ENCODE results near the gene NOP16. TPM values are rescaled to one million over a fixed set of nuclear protein-coding genes. Genes with fewer than 3 reads are reported as not detected.

Gene NOP16
- total RNA-seq, 4 donors from 2014 or later: 7.5 to 8.4 (median 8.2) TPM

DNA sequence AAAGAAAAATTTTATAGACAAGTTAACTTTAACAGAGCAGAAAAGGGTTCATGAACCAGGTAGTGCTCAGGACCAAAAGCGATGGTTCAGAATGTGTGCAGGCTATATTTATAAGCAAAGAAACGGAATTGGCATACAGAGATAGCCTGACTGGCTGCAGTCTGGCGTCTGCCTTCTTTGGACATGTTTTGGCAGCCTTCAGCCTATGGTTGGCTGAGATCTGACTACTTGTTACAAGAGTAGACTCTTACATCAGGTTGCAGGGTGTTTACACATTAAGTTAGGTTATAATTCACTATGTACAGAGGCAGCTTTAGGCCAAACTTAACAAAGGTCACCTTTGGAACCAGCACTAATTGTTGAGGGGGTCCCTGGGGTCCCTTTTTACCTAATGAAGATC is 7.0 kb downstream of the NOP16 start:
- H3K9me3 ChIP-seq: no peaks in the 10 kb centered on the region
- no peak overlapping the region for H3K4me3 ChIP-seq
- H3K4me1 ChIP-seq: peaks cover 0 to 2% (median 0%) of the 10 kb centered on the region in 4 donors
- TF ChIP-seq, protein P1, sequence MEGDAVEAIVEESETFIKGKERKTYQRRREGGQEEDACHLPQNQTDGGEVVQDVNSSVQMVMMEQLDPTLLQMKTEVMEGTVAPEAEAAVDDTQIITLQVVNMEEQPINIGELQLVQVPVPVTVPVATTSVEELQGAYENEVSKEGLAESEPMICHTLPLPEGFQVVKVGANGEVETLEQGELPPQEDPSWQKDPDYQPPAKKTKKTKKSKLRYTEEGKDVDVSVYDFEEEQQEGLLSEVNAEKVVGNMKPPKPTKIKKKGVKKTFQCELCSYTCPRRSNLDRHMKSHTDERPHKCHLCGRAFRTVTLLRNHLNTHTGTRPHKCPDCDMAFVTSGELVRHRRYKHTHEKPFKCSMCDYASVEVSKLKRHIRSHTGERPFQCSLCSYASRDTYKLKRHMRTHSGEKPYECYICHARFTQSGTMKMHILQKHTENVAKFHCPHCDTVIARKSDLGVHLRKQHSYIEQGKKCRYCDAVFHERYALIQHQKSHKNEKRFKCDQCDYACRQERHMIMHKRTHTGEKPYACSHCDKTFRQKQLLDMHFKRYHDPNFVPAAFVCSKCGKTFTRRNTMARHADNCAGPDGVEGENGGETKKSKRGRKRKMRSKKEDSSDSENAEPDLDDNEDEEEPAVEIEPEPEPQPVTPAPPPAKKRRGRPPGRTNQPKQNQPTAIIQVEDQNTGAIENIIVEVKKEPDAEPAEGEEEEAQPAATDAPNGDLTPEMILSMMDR (IDR thresholded peaks at IDR 0.05): no peak
- TF ChIP-seq POLR2A (IDR thresholded peaks at IDR 0.05): no peak
- H3K27me3 ChIP-seq: no peaks in the 10 kb centered on the region
- no peak for DNase-seq
- peaks cover 0 to 45% (median 0%) of the 10 kb centered on the region in 3 donors for H3K36me3 ChIP-seq
- peak overlapping the region in 1 of 4 donors; percentile 6 for H3K27ac ChIP-seq

GRCh38 chr5:176379881-176380280 is 8.5 kb downstream of the NOP16 start:
- no peak overlapping the region for H3K27ac ChIP-seq
- DNase-seq: no peak
- H3K4me1 ChIP-seq: no peaks in the 10 kb centered on the region
- TF ChIP-seq, protein P1 (IDR thresholded peaks at IDR 0.05): no peak
- TF ChIP-seq POLR2A (IDR thresholded peaks at IDR 0.05): no peak
- H3K9me3 ChIP-seq: no peaks in the 10 kb centered on the region
- no peaks in the 10 kb centered on the region for H3K27me3 ChIP-seq
- no peak overlapping the region for H3K4me3 ChIP-seq
- peaks cover 0 to 38% (median 0%) of the 10 kb centered on the region in 3 donors for H3K36me3 ChIP-seq

DNA sequence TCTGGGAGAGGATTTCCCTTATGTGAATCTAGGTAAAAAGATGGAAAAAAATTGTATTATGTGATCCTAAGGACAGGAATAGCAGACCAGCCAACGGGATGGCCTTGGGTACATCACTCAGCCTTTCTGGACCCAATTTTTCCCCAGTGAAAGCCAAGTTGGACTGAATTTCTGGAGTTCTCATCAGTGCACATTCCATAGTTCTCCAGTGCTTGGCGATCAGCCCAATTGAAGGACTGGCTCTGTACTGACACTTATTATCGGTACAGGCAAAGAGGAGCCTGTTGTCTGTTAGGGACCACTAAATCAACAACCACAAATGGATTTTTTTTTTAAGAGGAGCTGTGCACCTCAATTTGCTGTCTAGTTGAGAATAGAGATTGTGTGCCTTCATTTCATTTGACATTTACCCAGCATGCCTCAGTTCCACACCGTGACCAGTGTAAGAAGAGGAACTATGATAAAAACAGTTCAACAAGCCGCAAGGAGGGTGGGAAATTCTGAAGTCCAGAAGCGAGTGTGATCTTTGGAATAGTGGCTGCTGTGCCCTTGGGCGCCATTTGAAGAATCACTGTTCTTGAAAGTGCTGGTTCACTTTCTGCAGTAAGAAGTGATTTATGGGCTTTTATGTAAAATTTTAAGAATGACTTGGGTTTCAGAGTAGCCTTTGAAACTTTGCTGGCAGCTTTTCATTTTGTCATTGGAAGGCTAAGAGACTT is 15.1 kb downstream of the NOP16 start:
- TF ChIP-seq POLR2A (IDR thresholded peaks at IDR 0.05): no peak
- TF ChIP-seq, protein P1 (IDR thresholded peaks at IDR 0.05): no peak
- Histone ChIP-seq H3K4me1 (no peaks in the 10 kb centered on the region), H3K9me3 (no peaks in the 10 kb centered on the region), H3K4me3 (no peak overlapping the region), H3K27me3 (no peaks in the 10 kb centered on the region), H3K36me3 (no peaks in the 10 kb centered on the region), H3K27ac (no peak overlapping the region)
- no peak for DNase-seq

- H3K4me3 ChIP-seq: no peak overlapping the region
- H3K9me3 ChIP-seq: no peaks in the 10 kb centered on the region
- H3K27me3 ChIP-seq: no peaks in the 10 kb centered on the region
- H3K36me3 ChIP-seq: no peaks in the 10 kb centered on the region
- no peak overlapping the region for H3K27ac ChIP-seq
- TF ChIP-seq POLR2A (IDR thresholded peaks at IDR 0.05): no peak
- TF ChIP-seq, protein P1 (IDR thresholded peaks at IDR 0.05): no peak
- no peaks in the 10 kb centered on the region for H3K4me1 ChIP-seq
- DNase-seq: peak in 1 of 3 donors; percentile 29
These were observed 16.5 kb downstream of the NOP16 start for GRCh38 chr5:176371621-176372539.

DNA sequence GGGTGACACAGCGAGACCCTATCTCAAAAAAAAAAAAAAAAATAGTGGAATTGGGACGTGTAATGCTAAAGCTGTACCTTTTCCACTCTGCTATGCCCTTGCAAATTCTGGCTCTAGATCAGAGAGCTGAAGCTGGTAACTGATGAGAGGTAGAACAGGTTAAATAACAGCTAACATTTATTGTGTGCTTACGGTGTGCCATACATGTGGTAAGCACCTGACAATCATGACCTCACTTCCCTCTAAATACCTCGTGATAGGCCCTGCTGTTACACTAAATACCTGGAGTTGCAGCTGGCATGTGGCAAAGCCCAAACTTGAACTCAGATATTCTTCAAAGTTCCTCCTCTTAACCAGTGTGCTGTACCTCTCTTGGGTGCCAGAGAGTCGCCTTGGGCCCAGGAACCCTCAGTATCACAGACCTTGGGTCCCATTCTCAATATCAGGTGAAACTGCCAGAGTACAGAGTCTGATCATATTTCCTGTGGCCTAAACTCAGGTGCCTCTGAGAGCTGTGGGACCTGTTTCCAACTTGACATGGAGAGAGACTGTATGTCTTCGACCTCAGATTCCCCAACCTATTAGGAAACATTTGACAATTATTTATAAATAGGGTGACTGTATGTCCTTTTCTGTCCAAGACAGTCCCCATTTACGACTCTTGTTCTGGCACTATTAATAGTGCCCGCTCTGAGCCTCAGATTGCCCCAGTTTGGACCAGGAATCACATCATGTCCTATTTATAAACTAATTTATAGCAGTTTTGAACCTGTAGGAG is 18.3 kb downstream of the NOP16 start:
- TF ChIP-seq, protein P1 (IDR thresholded peaks at IDR 0.05): no peak
- no peak for TF ChIP-seq POLR2A (IDR thresholded peaks at IDR 0.05)
- H3K27me3 ChIP-seq: no peaks in the 10 kb centered on the region
- H3K4me3 ChIP-seq: no peak overlapping the region
- H3K36me3 ChIP-seq: no peaks in the 10 kb centered on the region
- H3K9me3 ChIP-seq: no peaks in the 10 kb centered on the region
- peaks cover 0 to 9% (median 4%) of the 10 kb centered on the region in 4 donors for H3K4me1 ChIP-seq
- DNase-seq: no peak
- no peak overlapping the region for H3K27ac ChIP-seq

Measured in Peyer's patch (tissue), 4 donors.